Skin epidermis (tissue), 12 donors: Measurements from ENCODE around the gene SEMA6A.

ENCODE experiments used
- H3K27ac ChIP-seq, 21 experiments: fragments of 200-600 bp; sonication (generic) in 11 of 21; one replicate each; pipeline ENCODE4 v1.5.0; 2020; ENCODE audit warnings: mild to moderate bottlenecking in 3 of 21, inconsistent platforms in 2 of 21, moderate library complexity in 2 of 21
- H3K4me3 ChIP-seq, 7 experiments: fragments of 200-600 bp; sonication (generic) in 2 of 7; one replicate each; pipeline ENCODE4 v1.5.0; 2020; ENCODE audit warnings: inconsistent platforms in 2 of 7, mild to moderate bottlenecking in 2 of 7, moderate library complexity in 1 of 7

SEMA6A gene

GRCh38 chr5:116448870-116449427, 125.7 kb downstream of the SEMA6A start:
- no peak overlapping the region for H3K27ac ChIP-seq
- no peak overlapping the region for H3K4me3 ChIP-seq

- no peak overlapping the region for H3K4me3 ChIP-seq
- H3K27ac ChIP-seq, result no peak overlapping the region
Observed at GRCh38 chr5:116448450-116448849, 126.2 kb downstream of the SEMA6A start.

GRCh38 chr5:116446356-116447005, 128.1 kb downstream of the SEMA6A start:
- H3K27ac ChIP-seq, result no peak overlapping the region
- no peak overlapping the region for H3K4me3 ChIP-seq

- H3K4me3 ChIP-seq, result no peak overlapping the region
- no peak overlapping the region for H3K27ac ChIP-seq
Observed at GRCh38 chr5:116445311-116445710, 129.3 kb downstream of the SEMA6A start.

GRCh38 chr5:116444373-116445295, 130.0 kb downstream of the SEMA6A start:
- Histone ChIP-seq H3K27ac (no peak overlapping the region), H3K4me3 (no peak overlapping the region)

- Histone ChIP-seq H3K27ac (no peak overlapping the region), H3K4me3 (no peak overlapping the region)
Observed at GRCh38 chr5:116442931-116443551, 131.6 kb downstream of the SEMA6A start.

GRCh38 chr5:116442095-116442534, 132.5 kb downstream of the SEMA6A start:
- Histone ChIP-seq H3K27ac (no peak overlapping the region), H3K4me3 (no peak overlapping the region)

GRCh38 chr5:116441223-116441622, 133.4 kb downstream of the SEMA6A start:
- Histone ChIP-seq H3K27ac (no peak overlapping the region), H3K4me3 (no peak overlapping the region)

GRCh38 chr5:116440457-116441001, 134.1 kb downstream of the SEMA6A start:
- no peak overlapping the region for H3K4me3 ChIP-seq
- no peak overlapping the region for H3K27ac ChIP-seq

- no peak overlapping the region for H3K4me3 ChIP-seq
- no peak overlapping the region for H3K27ac ChIP-seq
Observed at GRCh38 chr5:116439905-116440304, 134.7 kb downstream of the SEMA6A start.

- no peak overlapping the region for H3K4me3 ChIP-seq
- no peak overlapping the region for H3K27ac ChIP-seq
Observed at GRCh38 chr5:116438979-116439554, 135.6 kb downstream of the SEMA6A start.

GRCh38 chr5:116437922-116438578, 136.6 kb downstream of the SEMA6A start:
- Histone ChIP-seq H3K4me3 (no peak overlapping the region), H3K27ac (no peak overlapping the region)

- Histone ChIP-seq H3K4me3 (no peak overlapping the region), H3K27ac (no peak overlapping the region)
Observed at GRCh38 chr5:116437351-116437705, 137.3 kb downstream of the SEMA6A start.

- H3K4me3 ChIP-seq, result no peak overlapping the region
- H3K27ac ChIP-seq, result no peak overlapping the region
Observed at GRCh38 chr5:116436674-116437350, 137.8 kb downstream of the SEMA6A start.

GRCh38 chr5:116428966-116429365, 145.7 kb downstream of the SEMA6A start:
- H3K27ac ChIP-seq, result no peak overlapping the region

GRCh38 chr5:116428413-116428812, 146.2 kb downstream of the SEMA6A start:
- no peak overlapping the region for H3K4me3 ChIP-seq
- no peak overlapping the region for H3K27ac ChIP-seq

More at GRCh38 chr5:116428966-116429365, 145.7 kb downstream of the SEMA6A start:
- no peak overlapping the region for H3K4me3 ChIP-seq

- no peak overlapping the region for H3K4me3 ChIP-seq
- no peak overlapping the region for H3K27ac ChIP-seq
Observed at GRCh38 chr5:116424951-116425350, 149.7 kb downstream of the SEMA6A start.

GRCh38 chr5:116424258-116424615, 150.4 kb downstream of the SEMA6A start:
- Histone ChIP-seq H3K4me3 (no peak overlapping the region), H3K27ac (no peak overlapping the region)
